SK-N-SH (cell line): ENCODE results near the gene MICALL1. TPM values are rescaled to one million over a fixed set of nuclear protein-coding genes. Genes with fewer than 3 reads are reported as not detected.

ENCODE experiments used
- CTCF ChIA-PET: fragments of 300-600, 350-600 bp; formaldehyde crosslinking; extraction: SDS; loops from one replicate; lab custom pipeline; 2021; lab: Yijun Ruan, JAX
- POLR2A ChIA-PET: fragments of 350-600 bp; sonication (Branson Sonifier 250); formaldehyde crosslinking; extraction: SDS; loops from one replicate; lab custom pipeline; 2020; ENCODE audit warnings: antibody characterized with exemption, inconsistent platforms; lab: Yijun Ruan, JAX
- DNase-seq: peaks from one replicate; pipeline ENCODE4 v3.0.0; 2012
- H2AFZ ChIP-seq: fragments of 200-600 bp; sonication (generic); 2 replicates; pipeline ENCODE4 v1.8.1; 2016; ENCODE audit warnings: antibody characterized with exemption, mild to moderate bottlenecking, low read depth
- H3F3A ChIP-seq: fragments of 200-600 bp; sonication (generic); replicated peaks from 2 replicates; pipeline ENCODE3; 2016; ENCODE audit warnings: antibody characterized with exemption, mild to moderate bottlenecking; ENCODE audit not compliant: insufficient read depth
- H3K27ac ChIP-seq, 2 experiments: fragments of 200-500 bp in 1 of 2; fragments of 200-600 bp in 1 of 2; sonication (Bioruptor generic) in 1 of 2; sonication (generic), shearing (Covaris generic) in 1 of 2; 2 replicates each; pipeline versions ENCODE4 v1.5.1 to v1.6.1; 2014 to 2016; ENCODE audit warnings: low read depth in 2 of 2, inconsistent platforms in 1 of 2, low read length in 1 of 2, mild to moderate bottlenecking in 1 of 2, mixed read lengths in 1 of 2
- H3K27me3 ChIP-seq: fragments of 200-600 bp; sonication (generic), shearing (Covaris generic); 2 replicates; pipeline ENCODE4 v1.6.1; 2016; ENCODE audit warnings: mixed run types; ENCODE audit not compliant: insufficient read depth
- H3K36me3 ChIP-seq, 2 experiments: fragments of 200-500 bp in 1 of 2; fragments of 200-600 bp in 1 of 2; sonication (Bioruptor generic) in 1 of 2; sonication (generic) in 1 of 2; replicated peaks in 1 of 2; 2 replicates each; pipeline versions ENCODE3 to v1.5.1; 2014 to 2016; ENCODE audit warnings: low read length in 1 of 2, mild to moderate bottlenecking in 1 of 2; ENCODE audit not compliant: insufficient read depth in 2 of 2, control insufficient read depth in 1 of 2
- H3K4me1 ChIP-seq, 2 experiments: fragments of 200-500 bp in 1 of 2; fragments of 200-600 bp in 1 of 2; sonication (Bioruptor generic) in 1 of 2; sonication (generic), shearing (Covaris generic) in 1 of 2; 2 replicates each; pipeline versions ENCODE4 v1.5.1 to v1.6.1; 2014 to 2016; ENCODE audit warnings: low read depth in 1 of 2, low read length in 1 of 2, mixed run types in 1 of 2; ENCODE audit not compliant: insufficient read depth in 2 of 2, control insufficient read depth in 1 of 2
- H3K4me2 ChIP-seq: fragments of 200-600 bp; sonication (generic), shearing (Covaris generic); 2 replicates; pipeline ENCODE4 v1.6.1; 2017; ENCODE audit warnings: mixed run types
- H3K4me3 ChIP-seq, 2 experiments: fragments of 200-500 bp in 1 of 2; fragments of 200-600 bp in 1 of 2; sonication (Bioruptor generic) in 1 of 2; sonication (generic), shearing (Covaris generic) in 1 of 2; 2 replicates each; pipeline versions ENCODE4 v1.5.1 to v1.8.1; 2014 to 2016; ENCODE audit warnings: low read depth in 2 of 2, inconsistent platforms in 1 of 2, low read length in 1 of 2, mild to moderate bottlenecking in 1 of 2, mixed read lengths in 1 of 2, moderate library complexity in 1 of 2
- H3K79me2 ChIP-seq: fragments of 200-600 bp; sonication (generic); 2 replicates; pipeline ENCODE4 v1.8.1; 2017; ENCODE audit warnings: mild to moderate bottlenecking; ENCODE audit not compliant: insufficient read depth
- H3K9ac ChIP-seq: fragments of 200-600 bp; sonication (generic); 2 replicates; pipeline ENCODE4 v1.6.1; 2017; ENCODE audit warnings: mixed run types
- H3K9me2 ChIP-seq: fragments of 200-600 bp; sonication (generic); 2 replicates; pipeline ENCODE4 v1.6.1; 2017; ENCODE audit warnings: mixed run types
- H3K9me3 ChIP-seq: fragments of 200-600 bp; sonication (generic); 2 replicates; pipeline ENCODE4 v1.6.1; 2017; ENCODE audit warnings: mixed run types, mild to moderate bottlenecking, moderate library complexity
- H4K20me1 ChIP-seq: fragments of 200-600 bp; sonication (generic); 2 replicates; pipeline ENCODE4 v1.6.1; 2017; ENCODE audit warnings: mild to moderate bottlenecking, mixed run types; ENCODE audit not compliant: insufficient read depth
- EP300 ChIP-seq, 2 experiments: IDR thresholded peaks; 2 replicates each; pipeline versions ENCODE4 v1.4.0 to v1.6.1; 2012; ENCODE audit warnings: borderline replicate concordance in 1 of 2, low read depth in 1 of 2, low read length in 1 of 2
- EZH2phosphoT487 ChIP-seq: fragments of 200-600 bp; sonication (generic); IDR thresholded peaks from 2 replicates; pipeline ENCODE4 v1.6.1; 2017; ENCODE audit warnings: low read depth, mixed run types, mild to moderate bottlenecking, antibody characterized with exemption, moderate library complexity, borderline replicate concordance
- FOXM1 ChIP-seq: IDR thresholded peaks from 2 replicates; pipeline ENCODE4 v1.4.0; 2012; ENCODE audit warnings: low read depth, mild to moderate bottlenecking
- GABPA ChIP-seq: IDR thresholded peaks from 2 replicates; pipeline ENCODE4 v1.4.0; 2012; ENCODE audit warnings: low read depth, mild to moderate bottlenecking
- GATA2 ChIP-seq: sonication (generic); formaldehyde crosslinking; IDR thresholded peaks from 2 replicates; pipeline ENCODE4 v1.5.0; 2020; ENCODE audit warnings: mild to moderate bottlenecking, missing genetic modification reagents
- MXI1 ChIP-seq: IDR thresholded peaks from 2 replicates; pipeline ENCODE4 v1.6.1; 2012; ENCODE audit warnings: mild to moderate bottlenecking, low read depth, low read length, improper control_type of control experiment
- NRF1 ChIP-seq: IDR thresholded peaks from 2 replicates; pipeline ENCODE4 v1.6.1; 2012; ENCODE audit warnings: low read depth, mild to moderate bottlenecking, low read length
- POLR2AphosphoS5 ChIP-seq: IDR thresholded peaks from 2 replicates; pipeline ENCODE4 v1.6.1; 2012; ENCODE audit warnings: low read depth, low read length
- RAD21 ChIP-seq: IDR thresholded peaks from 2 replicates; pipeline ENCODE4 v1.6.1; 2012; ENCODE audit warnings: mild to moderate bottlenecking, low read length
- RFX5 ChIP-seq: IDR thresholded peaks from 2 replicates; pipeline ENCODE4 v1.6.1; 2012; ENCODE audit warnings: mild to moderate bottlenecking, improper control_type of control experiment, low read length
- RXRA ChIP-seq: IDR thresholded peaks from 2 replicates; pipeline ENCODE4 v1.4.0; 2012; ENCODE audit warnings: low read depth, mild to moderate bottlenecking, borderline replicate concordance
- SIN3A ChIP-seq: IDR thresholded peaks from 2 replicates; pipeline ENCODE4 v1.6.1; 2012; ENCODE audit warnings: low read depth, mild to moderate bottlenecking, low read length, moderate library complexity, borderline replicate concordance
- TAF1 ChIP-seq: IDR thresholded peaks from 2 replicates; pipeline ENCODE4 v1.6.1; 2012; ENCODE audit warnings: low read depth, mild to moderate bottlenecking, low read length, moderate library complexity, borderline replicate concordance
- TCF12 ChIP-seq: IDR thresholded peaks from 2 replicates; pipeline ENCODE4 v1.4.0; 2012
- WGBS: methylation state at CpG from one replicate; pipeline ENCODE4 v1.1.6; 2017; ENCODE audit warnings: low lambda C conversion rate; 5-methylcytosine and 5-hydroxymethylcytosine counted together
- polyA plus RNA-seq, 3 experiments: library from polyadenylated mRNA; depleted of rRNA; stranded (reverse); fragments of >200 nt; gene quantifications; 2 replicates each; pipeline ENCODE4 v1.2.3, GENCODE V29; 2012
- TF ChIP-seq, protein P1 (sequence below): IDR thresholded peaks from 2 replicates; pipeline ENCODE4; 2012
- TF ChIP-seq, protein P2 (sequence below): IDR thresholded peaks from 2 replicates; pipeline ENCODE4 v1.4.0; 2012; ENCODE audit warnings: low read depth

Gene MICALL1
- polyA plus RNA-seq, 1 of the 3 experiments (the other 2 are of a cell fraction): 12.9 TPM

DNA sequence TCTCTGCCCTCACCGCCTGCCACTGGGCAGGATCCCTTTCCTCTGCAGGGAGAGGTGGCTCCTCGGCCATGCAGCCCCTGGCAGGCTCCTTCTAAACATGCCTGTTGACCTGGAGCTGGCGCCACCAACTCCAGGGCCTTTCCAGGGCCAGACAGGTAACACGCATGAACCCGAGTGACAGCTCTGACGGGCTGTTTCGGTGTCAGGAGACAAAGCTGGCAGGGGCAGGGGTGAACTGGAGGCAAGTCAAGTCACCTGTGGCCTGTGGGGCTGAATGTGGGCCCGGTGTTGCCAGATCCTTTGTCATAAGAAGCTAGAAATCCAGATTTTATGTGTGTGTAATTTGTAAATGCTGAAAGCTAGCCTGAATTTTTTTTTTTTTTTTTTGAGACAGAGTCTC, 36.0 kb downstream of the MICALL1 start:
- Histone ChIP-seq H2AFZ (no peak overlapping the region), H3K4me3 (no peak overlapping the region), H4K20me1 (no peaks in the 10 kb centered on the region), H3F3A (no peaks in the 10 kb centered on the region), H3K4me1 (no peaks in the 10 kb centered on the region), H3K9me2 (no peaks in the 10 kb centered on the region), H3K79me2 (no peaks in the 10 kb centered on the region), H3K27ac (no peak overlapping the region), H3K27me3 (no peaks in the 10 kb centered on the region), H3K9me3 (no peaks in the 10 kb centered on the region), H3K36me3 (peaks cover 0 to 6% of the 10 kb centered on the region in 2 experiments), H3K9ac (no peak overlapping the region), H3K4me2 (no peak overlapping the region)
- TF ChIP-seq TCF12 (no peak), NRF1 (no peak), GATA2 (CRISPR knock-in tag) (no peak), GABPA (no peak), RFX5 (no peak), FOXM1 (no peak), EP300 (IDR thresholded peaks at IDR 0.05; ENCODE audit: borderline replicate concordance in 1 of 2, low read depth in 1 of 2, low read length in 1 of 2) (no peak), RXRA (no peak), TAF1 (no peak)
- DNase-seq: no peak
- WGBS: 100% methylated on average over 1 of the region's 8 CpGs
- ChIA-PET POLR2A (interaction anchor here (0.8 kb wide), 1 partner anchor 38 kb away, joined by 3 read pairs; no protein-coding TSS in a partner anchor), CTCF (interaction anchor here (1.3 kb wide), 1 partner anchor 22 kb away, joined by 3 read pairs; no protein-coding TSS in a partner anchor)

DNA sequence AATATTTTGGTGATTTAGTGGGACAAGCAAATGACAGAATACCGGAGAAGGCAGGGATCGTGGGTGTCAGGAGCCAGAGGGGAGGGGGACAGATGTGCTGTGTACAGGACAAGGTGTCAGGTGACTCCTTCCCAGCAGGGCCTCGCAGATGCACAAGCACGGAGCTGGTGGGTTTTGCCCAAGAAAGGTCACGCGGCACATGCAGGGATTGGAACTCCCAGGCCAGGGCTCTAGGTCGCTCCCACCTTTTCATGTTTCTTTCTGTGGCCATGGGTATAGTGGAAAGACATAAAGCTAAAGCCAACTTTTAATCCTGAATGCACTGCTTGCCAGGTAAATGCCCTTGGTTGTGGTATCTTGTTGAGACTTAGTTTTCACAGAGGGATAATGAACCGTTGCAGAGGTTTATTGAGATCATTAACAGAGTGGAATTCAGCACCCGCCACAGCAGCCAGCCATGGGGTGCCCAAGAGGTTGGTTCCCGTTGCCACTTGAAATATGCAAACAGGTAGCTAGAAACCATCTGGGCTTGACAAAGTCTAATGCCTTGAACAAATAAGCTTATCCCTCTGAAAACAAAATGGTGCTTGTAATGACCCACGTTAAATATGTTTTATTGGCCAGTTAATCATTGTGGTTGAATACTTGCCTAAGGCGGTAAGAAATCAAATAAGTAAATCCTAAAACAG, 37.2 kb downstream of the MICALL1 start:
- no peaks in the 10 kb centered on the region for H3K9me3 ChIP-seq
- H3K4me1 ChIP-seq: no peaks in the 10 kb centered on the region
- peaks cover 0 to 3% of the 10 kb centered on the region in 2 experiments for H3K36me3 ChIP-seq
- H3K9ac ChIP-seq: no peak overlapping the region
- H3F3A ChIP-seq: no peaks in the 10 kb centered on the region
- ChIA-PET CTCF (interaction anchor here (1.1 kb wide), 1 partner anchor 9 kb away, joined by 5 read pairs; no protein-coding TSS in a partner anchor), POLR2A (no interaction called here)
- WGBS: 89% methylated on average over 6 of the region's 12 CpGs
- H2AFZ ChIP-seq: no peak overlapping the region
- H3K27ac ChIP-seq: no peak overlapping the region
- TF ChIP-seq POLR2AphosphoS5 (no peak), EP300 (IDR thresholded peaks at IDR 0.05; ENCODE audit: borderline replicate concordance in 1 of 2, low read depth in 1 of 2, low read length in 1 of 2) (no peak), MXI1 (no peak), EZH2phosphoT487 (no peak), TAF1 (no peak), SIN3A (no peak), FOXM1 (no peak), RAD21 (no peak)
- TF ChIP-seq, protein P1, sequence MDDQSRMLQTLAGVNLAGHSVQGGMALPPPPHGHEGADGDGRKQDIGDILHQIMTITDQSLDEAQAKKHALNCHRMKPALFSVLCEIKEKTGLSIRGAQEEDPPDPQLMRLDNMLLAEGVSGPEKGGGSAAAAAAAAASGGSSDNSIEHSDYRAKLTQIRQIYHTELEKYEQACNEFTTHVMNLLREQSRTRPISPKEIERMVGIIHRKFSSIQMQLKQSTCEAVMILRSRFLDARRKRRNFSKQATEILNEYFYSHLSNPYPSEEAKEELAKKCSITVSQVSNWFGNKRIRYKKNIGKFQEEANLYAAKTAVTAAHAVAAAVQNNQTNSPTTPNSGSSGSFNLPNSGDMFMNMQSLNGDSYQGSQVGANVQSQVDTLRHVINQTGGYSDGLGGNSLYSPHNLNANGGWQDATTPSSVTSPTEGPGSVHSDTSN: no peak
- TF ChIP-seq, protein P2, sequence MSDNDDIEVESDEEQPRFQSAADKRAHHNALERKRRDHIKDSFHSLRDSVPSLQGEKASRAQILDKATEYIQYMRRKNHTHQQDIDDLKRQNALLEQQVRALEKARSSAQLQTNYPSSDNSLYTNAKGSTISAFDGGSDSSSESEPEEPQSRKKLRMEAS: no peak
- no peak overlapping the region for H3K4me2 ChIP-seq
- H3K9me2 ChIP-seq: no peaks in the 10 kb centered on the region
- H3K27me3 ChIP-seq: no peaks in the 10 kb centered on the region
- no peak overlapping the region for H3K4me3 ChIP-seq
- no peak for DNase-seq
- no peaks in the 10 kb centered on the region for H4K20me1 ChIP-seq
- H3K79me2 ChIP-seq: no peaks in the 10 kb centered on the region
